ENCODE results near the gene FBXO21.

Gene FBXO21

GRCh38 chr12:117139025-117139717 is 51.1 kb downstream of the FBXO21 start:
- no peak for DNase-seq (ENCODE audit: low read depth in 2 of 2)

- DNase-seq (ENCODE audit: low read depth in 2 of 2): no peak
Measured at GRCh38 chr12:117134721-117135120, 55.5 kb downstream of the FBXO21 start.

- DNase-seq (ENCODE audit: low read depth in 2 of 2): peak; percentile 10 to 38
Measured at GRCh38 chr12:117134059-117134458, 56.2 kb downstream of the FBXO21 start.

DNA sequence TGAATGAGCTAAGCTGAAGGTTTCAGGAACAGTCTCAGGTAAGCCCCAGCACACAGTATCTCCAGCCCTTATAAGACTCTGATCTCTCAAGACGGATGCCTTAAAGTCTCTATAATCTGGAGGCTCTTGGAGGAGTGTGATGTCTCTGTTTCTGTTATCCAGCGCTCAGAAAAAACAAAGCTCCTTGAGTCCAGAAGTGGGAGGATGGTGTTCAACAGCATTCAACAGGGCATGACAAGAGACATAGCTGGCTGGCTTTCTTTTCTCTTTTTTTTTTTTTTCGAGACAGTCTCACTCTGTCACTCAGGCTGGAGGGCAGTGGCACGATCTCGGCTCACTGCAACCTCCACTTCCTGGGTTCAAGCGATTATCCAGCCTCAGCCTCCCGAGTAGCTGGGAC is 59.5 kb downstream of the FBXO21 start:
- no peak for DNase-seq (ENCODE audit: low read depth in 2 of 2)

- DNase-seq (ENCODE audit: low read depth in 2 of 2): no peak
Measured at GRCh38 chr12:117129391-117129790, 60.9 kb downstream of the FBXO21 start.

DNA sequence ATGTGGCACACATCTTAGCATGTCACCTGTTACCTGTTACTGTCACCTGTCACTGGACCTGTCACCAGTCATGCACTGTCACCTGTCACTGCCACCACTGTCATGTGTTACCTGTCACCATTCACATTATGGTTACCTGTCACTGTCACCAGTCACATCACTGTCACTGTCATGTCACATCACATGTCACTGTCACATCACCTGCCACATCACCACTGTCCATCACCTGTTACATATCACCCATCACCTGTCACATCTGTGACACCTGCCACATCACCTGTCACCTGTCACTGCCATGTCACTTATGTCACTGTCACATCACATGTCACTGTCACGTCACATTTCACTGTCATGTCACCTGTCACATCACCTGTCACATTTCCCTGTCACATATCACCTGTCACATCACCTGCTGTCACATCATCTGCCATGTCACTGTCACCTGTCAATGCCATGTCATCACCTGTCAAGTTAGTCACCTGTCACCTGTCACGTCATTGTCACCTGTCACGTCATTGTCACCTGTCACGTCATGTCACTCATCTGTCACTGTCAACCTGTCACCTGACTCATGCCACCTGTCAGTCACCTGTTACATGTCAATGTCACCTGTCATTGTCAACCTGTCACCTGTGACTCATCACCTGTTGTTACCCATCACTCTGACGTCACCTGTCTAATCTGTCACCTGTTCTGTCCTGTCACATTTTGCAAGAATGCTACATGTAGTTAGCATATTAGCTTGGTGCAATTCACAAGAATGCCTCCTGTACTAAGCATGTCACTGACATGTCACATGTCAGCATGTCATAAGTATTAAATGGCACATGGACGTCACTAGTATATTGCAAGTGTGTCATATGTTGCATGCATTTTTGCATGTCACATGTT is 62.1 kb downstream of the FBXO21 start:
- no peak for DNase-seq (ENCODE audit: low read depth in 2 of 2)

DNA sequence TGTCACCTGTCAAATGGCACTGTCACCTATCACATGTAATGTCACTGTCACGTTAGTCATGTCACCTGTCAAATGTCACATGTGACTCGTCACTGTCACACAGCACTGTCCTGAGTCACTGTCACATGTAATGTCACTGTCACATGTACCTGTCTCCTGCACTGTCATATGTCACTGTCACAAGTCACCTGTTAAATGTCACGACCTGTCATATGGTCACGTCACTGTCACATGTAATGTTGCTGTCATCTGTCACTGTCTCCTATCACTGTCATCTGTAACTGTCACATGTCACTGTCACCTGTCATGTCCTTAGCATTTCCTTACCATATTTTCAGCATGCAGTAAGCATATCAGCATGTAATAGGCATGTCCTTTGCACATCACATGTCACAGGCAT is 63.9 kb downstream of the FBXO21 start:
- DNase-seq (ENCODE audit: low read depth in 2 of 2): no peak

- DNase-seq (ENCODE audit: low read depth in 2 of 2): no peak
Measured at GRCh38 chr12:117125767-117126166, 64.5 kb downstream of the FBXO21 start.

DNA sequence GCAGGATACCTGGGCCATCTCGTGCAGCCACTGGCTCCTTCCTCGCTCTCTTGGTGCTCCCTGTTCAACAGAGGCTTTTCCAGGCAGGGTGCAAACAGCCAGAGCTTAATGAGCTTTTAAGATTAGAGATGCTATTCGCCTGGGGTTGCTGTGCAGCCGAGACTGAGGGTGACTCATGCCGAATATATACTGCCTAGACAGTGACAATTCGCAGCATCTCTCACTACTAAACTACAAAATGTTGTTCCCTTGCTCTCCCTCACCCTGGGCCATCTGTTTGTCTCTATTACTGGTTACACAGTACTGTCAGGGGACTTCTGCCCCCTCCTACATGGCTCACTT is 65.0 kb downstream of the FBXO21 start:
- no peak for DNase-seq (ENCODE audit: low read depth in 2 of 2)

DNA sequence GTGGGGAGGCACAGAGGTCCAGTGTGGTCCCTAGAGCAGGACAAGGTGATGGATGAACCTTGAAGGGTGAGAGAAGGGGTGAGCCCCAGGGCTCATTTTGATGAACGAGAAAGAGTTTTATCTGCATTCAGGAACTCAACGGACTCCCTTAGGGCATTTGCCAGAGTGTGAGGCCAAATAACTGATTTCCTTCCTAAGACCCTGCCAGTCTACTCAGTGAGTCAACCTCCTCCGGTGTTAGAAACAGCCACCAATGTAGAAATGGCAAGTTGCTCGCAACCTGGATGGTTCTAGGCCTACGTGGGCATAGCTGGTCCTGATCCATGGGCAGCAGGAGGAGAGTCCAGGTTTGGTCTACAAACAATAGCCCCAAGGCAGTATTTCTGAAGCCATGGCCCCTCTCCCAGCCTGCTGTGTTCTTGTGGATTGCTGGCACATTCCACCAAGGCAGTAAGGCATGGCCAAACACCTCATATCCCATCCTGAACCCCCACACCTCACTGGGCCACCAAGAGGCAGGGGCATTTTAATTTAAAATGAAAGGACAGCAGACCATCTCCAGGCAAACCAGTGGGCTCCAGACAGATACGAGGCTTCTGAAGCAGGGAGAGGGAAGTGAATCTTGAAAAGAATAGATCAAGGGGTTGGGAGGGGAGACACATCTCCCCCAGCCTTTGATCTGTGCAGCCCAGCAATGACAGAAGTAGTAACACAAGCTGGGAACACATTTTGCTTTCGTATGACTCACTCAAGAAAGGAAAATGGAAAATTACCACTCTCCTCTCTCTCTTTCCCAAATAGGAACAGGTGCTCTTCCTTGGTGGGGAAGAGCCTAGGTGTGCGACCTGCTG is 65.6 kb downstream of the FBXO21 start:
- DNase-seq (ENCODE audit: low read depth in 2 of 2): no peak

GRCh38 chr12:117121441-117121840 is 68.8 kb downstream of the FBXO21 start:
- DNase-seq (ENCODE audit: low read depth in 2 of 2): no peak

DNA sequence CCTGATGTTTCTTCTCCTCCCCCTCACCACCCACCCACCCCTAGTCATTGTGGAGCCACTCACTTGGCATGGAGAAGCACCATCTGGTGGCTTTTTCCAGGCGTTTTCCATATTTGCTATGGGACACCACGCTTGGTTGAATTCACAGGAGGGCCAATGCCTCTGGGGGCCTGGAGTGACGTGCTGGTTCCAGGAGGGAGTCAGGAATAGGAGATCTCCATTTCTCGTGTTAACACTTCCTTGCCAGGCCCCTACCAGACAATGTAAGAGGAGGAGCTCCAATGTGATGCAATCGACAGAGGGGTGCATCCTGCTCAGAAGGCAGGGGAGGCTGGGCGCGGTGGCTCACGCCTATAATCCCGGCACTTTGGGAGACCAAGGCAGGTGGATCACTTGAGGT is 69.5 kb downstream of the FBXO21 start:
- no peak for DNase-seq (ENCODE audit: low read depth in 2 of 2)

- no peak for DNase-seq (ENCODE audit: low read depth in 2 of 2)
Measured at GRCh38 chr12:117119592-117120198, 70.6 kb downstream of the FBXO21 start.

GRCh38 chr12:117118838-117119591 is 71.3 kb downstream of the FBXO21 start:
- DNase-seq (ENCODE audit: low read depth in 2 of 2): no peak

- DNase-seq (ENCODE audit: low read depth in 2 of 2): no peak
Measured at GRCh38 chr12:117114784-117115183, 75.5 kb downstream of the FBXO21 start.

GRCh38 chr12:117113231-117113630 is 77.0 kb downstream of the FBXO21 start:
- no peak for DNase-seq (ENCODE audit: low read depth in 2 of 2)

GRCh38 chr12:117111821-117112595 is 78.3 kb downstream of the FBXO21 start:
- DNase-seq (ENCODE audit: low read depth in 2 of 2): no peak

DNA sequence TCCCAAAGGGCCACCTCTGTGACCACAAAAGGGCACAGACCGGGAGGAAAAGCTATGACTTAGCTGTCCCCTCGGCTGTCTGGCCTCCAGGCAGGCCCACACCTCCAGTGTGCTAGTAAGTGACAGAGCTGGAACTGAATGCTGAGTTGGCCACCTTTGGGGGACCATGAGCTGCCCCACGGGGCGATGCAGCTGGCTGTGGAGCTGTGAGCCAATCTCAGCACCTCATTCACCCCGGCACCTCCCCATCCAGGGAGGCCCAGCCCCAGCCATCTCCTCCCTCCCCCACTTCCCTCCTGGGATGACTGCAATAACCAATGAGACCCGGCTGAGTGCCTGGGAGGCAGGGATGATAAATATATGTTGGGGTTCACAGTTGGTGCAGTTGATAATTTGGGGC is 78.9 kb downstream of the FBXO21 start:
- no peak for DNase-seq (ENCODE audit: low read depth in 2 of 2)

GRCh38 chr12:117109943-117110635 is 80.2 kb downstream of the FBXO21 start:
- no peak for DNase-seq (ENCODE audit: low read depth in 2 of 2)

DNA sequence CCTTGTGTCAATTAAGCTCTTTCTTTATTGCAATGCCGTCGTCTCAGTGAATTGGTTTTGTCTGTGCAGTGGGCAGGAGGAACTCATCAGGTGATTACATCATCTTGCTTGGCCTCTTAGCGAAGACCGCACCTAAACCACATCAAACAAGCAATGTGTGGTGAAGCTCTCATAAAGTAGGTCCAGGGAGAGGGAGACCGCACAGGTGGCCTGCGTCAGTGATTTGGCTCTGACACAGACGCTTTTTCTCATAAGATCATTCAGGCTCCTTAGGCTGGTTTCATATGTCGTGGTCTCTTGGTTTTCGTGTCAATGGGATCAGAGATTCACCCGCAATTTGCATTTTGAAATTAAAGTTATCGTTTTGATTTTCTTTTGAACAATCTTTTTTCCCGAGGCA is 84.4 kb downstream of the FBXO21 start:
- no peak for DNase-seq (ENCODE audit: low read depth in 2 of 2)

Data from activated CD4-positive, alpha-beta T cell treated with anti-CD3 and anti-CD28 coated beads for 24 hours (primary cell).